ENCODE results near the gene VPS37B.

VPS37B gene

GRCh38 chr12:122867691-122868461 is 28.0 kb downstream of the VPS37B start:
- TF ChIP-seq, protein P1, sequence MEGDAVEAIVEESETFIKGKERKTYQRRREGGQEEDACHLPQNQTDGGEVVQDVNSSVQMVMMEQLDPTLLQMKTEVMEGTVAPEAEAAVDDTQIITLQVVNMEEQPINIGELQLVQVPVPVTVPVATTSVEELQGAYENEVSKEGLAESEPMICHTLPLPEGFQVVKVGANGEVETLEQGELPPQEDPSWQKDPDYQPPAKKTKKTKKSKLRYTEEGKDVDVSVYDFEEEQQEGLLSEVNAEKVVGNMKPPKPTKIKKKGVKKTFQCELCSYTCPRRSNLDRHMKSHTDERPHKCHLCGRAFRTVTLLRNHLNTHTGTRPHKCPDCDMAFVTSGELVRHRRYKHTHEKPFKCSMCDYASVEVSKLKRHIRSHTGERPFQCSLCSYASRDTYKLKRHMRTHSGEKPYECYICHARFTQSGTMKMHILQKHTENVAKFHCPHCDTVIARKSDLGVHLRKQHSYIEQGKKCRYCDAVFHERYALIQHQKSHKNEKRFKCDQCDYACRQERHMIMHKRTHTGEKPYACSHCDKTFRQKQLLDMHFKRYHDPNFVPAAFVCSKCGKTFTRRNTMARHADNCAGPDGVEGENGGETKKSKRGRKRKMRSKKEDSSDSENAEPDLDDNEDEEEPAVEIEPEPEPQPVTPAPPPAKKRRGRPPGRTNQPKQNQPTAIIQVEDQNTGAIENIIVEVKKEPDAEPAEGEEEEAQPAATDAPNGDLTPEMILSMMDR (IDR thresholded peaks at IDR 0.05; ENCODE audit: low read depth, low read length): peak; percentile 82
- Histone ChIP-seq H3K27me3 (ENCODE audit: insufficient read depth, low read depth, severe bottlenecking) (no peaks in the 10 kb centered on the region), H3K9me3 (ENCODE audit: severe bottlenecking) (no peaks in the 10 kb centered on the region), H3K27ac (peak overlapping the region; percentile 53), H3K4me3 (ENCODE audit: low read depth, low read length) (no peak overlapping the region), H3K36me3 (peaks cover 79% of the 10 kb centered on the region)
- peak; percentile 81 for DNase-seq

GRCh38 chr12:122866950-122867607 is 28.8 kb downstream of the VPS37B start:
- peak overlapping the region; percentile 53; the same call in 1 of the 2 replicates for H3K27ac ChIP-seq
- TF ChIP-seq, protein P1 (IDR thresholded peaks at IDR 0.05; ENCODE audit: low read depth, low read length): no peak
- no peaks in the 10 kb centered on the region for H3K27me3 ChIP-seq (ENCODE audit: insufficient read depth, low read depth, severe bottlenecking)
- H3K9me3 ChIP-seq (ENCODE audit: severe bottlenecking): no peaks in the 10 kb centered on the region
- DNase-seq: no peak
- H3K4me3 ChIP-seq (ENCODE audit: low read depth, low read length): no peak overlapping the region
- H3K36me3 ChIP-seq: peaks cover 84% of the 10 kb centered on the region

- no peak overlapping the region for H3K4me3 ChIP-seq (ENCODE audit: low read depth, low read length)
- no peaks in the 10 kb centered on the region for H3K27me3 ChIP-seq (ENCODE audit: insufficient read depth, low read depth, severe bottlenecking)
- peaks cover 89% of the 10 kb centered on the region for H3K36me3 ChIP-seq
- DNase-seq: no peak
- TF ChIP-seq, protein P1 (IDR thresholded peaks at IDR 0.05; ENCODE audit: low read depth, low read length): no peak
- no peaks in the 10 kb centered on the region for H3K9me3 ChIP-seq (ENCODE audit: severe bottlenecking)
- peak overlapping the region; percentile 18; the same call in 1 of the 2 replicates for H3K27ac ChIP-seq
These were observed 29.5 kb downstream of the VPS37B start for GRCh38 chr12:122866379-122866778.

DNA sequence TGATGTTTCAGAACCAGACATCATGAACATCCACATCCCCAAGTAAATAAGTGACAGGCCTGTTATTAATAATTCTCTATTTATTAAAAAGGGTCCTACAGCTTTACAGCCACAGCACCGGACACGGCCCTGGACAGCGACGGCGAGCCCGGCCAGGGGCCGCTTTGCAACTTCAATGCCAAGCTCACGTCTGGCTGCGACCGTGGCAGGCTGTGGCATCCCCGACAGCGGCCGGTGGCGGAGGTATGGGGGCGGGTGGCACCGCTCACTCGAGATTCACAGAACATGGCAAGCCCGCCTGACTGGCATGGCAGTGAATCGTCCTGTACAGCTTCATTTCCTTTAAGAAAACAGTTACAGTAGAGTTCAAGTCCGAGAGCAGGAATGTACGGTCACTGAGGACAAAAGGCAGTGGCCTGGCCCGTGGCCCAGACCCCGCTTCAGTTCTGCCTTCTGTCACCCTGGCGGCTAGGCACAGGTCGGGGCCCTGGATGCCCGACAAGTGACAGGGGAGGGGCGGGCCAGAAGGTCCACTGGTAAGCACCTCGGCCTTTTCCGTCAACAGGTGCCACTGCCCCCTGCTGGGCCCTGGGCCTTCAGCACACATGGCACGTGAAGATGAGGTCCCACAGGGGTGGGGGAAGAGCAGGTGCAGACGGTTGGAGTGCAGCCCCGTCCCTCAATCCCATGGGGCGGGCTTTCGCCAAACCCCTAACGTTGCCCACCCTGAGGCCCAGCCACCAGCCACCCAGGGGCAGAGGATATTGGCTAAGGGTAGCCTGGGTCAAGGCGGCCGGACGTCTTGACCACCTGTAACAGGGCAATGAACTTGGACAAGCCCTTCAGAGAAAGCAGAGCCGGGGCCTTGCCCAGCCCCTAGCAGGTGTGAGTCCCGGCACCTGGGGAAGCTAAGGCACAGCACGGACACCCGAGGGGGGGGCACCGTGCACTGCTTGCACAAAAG is 30.4 kb downstream of the VPS37B start:
- Histone ChIP-seq H3K4me3 (ENCODE audit: low read depth, low read length) (no peak overlapping the region), H3K27me3 (ENCODE audit: insufficient read depth, low read depth, severe bottlenecking) (no peaks in the 10 kb centered on the region), H3K36me3 (peaks cover 90% of the 10 kb centered on the region), H3K27ac (no peak overlapping the region), H3K9me3 (ENCODE audit: severe bottlenecking) (no peaks in the 10 kb centered on the region)
- DNase-seq: peak; percentile 82
- TF ChIP-seq, protein P1 (IDR thresholded peaks at IDR 0.05; ENCODE audit: low read depth, low read length): peak; percentile 77

DNA sequence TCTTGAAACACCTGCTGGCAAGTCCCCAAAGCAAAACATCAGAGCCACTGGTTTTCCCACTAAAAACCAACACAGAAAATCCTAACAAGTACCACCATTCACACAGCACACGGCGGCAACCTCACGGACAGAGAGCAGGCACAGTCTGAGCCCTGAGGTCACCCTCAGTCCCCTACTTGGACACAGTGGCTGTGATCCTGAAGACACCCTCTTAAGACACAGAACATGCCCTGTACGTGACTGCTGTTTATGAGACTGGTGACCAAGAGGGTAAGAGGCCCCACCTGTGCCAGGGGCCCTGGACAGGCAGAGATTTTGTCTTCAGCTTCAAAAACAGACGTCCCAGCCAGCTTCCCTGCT is 31.1 kb downstream of the VPS37B start:
- TF ChIP-seq, protein P1 (IDR thresholded peaks at IDR 0.05; ENCODE audit: low read depth, low read length): no peak
- peaks cover 83% of the 10 kb centered on the region for H3K36me3 ChIP-seq
- H3K27me3 ChIP-seq (ENCODE audit: insufficient read depth, low read depth, severe bottlenecking): no peaks in the 10 kb centered on the region
- H3K9me3 ChIP-seq (ENCODE audit: severe bottlenecking): no peaks in the 10 kb centered on the region
- DNase-seq: no peak
- H3K27ac ChIP-seq: no peak overlapping the region
- H3K4me3 ChIP-seq (ENCODE audit: low read depth, low read length): no peak overlapping the region
